Measurements from ENCODE around the gene CARF.
"Not testable (repeated sequence)": the region's sequence is repeated elsewhere in the genome, so short reads cannot be mapped to it uniquely, and the experiment has no call there.

- TF ChIP-seq CTCF, POLR2A, EP300, POLR2AphosphoS5 (IDR thresholded peaks at IDR 0.05): not testable (repeated sequence)
Measured at GRCh38 chr2:202997113-202997512, 85.0 kb downstream of the CARF start.

Measured in sigmoid colon (tissue), 4 donors.